Suprapubic skin (tissue), 4 donors: ENCODE data around the gene CDK5RAP3.

Source experiments
- CTCF ChIP-seq, 2 donors: fragments of 200-600 bp in 1 of 2; fragments of 450-650 bp in 1 of 2; sonication (generic) in 1 of 2; IDR thresholded peaks; one replicate each; pipeline ENCODE4 v1.5.1; 2016 to 2019; ENCODE audit warnings: antibody characterized with exemption in 2 of 2, mild to moderate bottlenecking in 1 of 2, moderate library complexity in 1 of 2
- EP300 ChIP-seq: sonication (generic); formaldehyde crosslinking; IDR thresholded peaks from one replicate; pipeline ENCODE4 v1.6.1; 2017; ENCODE audit warnings: antibody characterized with exemption
- POLR2A ChIP-seq, 2 donors: fragments of 450-650 bp; IDR thresholded peaks; one replicate each; pipeline ENCODE4 v1.6.1; 2017; ENCODE audit warnings: antibody characterized with exemption in 2 of 2, mild to moderate bottlenecking in 2 of 2, moderate library complexity in 2 of 2
- POLR2AphosphoS5 ChIP-seq, 3 donors: sonication (generic); formaldehyde crosslinking; IDR thresholded peaks; one replicate each; pipeline ENCODE4 v1.6.1; 2017; ENCODE audit warnings: antibody characterized with exemption in 3 of 3

- TF ChIP-seq CTCF (IDR thresholded peaks at IDR 0.05): peak; percentile 82 to 86
- TF ChIP-seq POLR2AphosphoS5 (IDR thresholded peaks at IDR 0.05): peak in 1 of 3 donors; percentile 64
- TF ChIP-seq EP300: no peak
- no peak for TF ChIP-seq POLR2A (IDR thresholded peaks at IDR 0.05)
Observed at GRCh38 chr17:48026502-48027321, 55.8 kb downstream of the CDK5RAP3 start.
